Measurements from ENCODE around the gene HEMK1.

- TF ChIP-seq POLR2A (IDR thresholded peaks at IDR 0.05): no peak
- TF ChIP-seq CTCF (IDR thresholded peaks at IDR 0.05): no peak
Observed at GRCh38 chr3:50624634-50625033, 55.3 kb downstream of the HEMK1 start.

All from breast epithelium (tissue), 3 donors.